ENCODE measurements around the gene SARDH.

DNA sequence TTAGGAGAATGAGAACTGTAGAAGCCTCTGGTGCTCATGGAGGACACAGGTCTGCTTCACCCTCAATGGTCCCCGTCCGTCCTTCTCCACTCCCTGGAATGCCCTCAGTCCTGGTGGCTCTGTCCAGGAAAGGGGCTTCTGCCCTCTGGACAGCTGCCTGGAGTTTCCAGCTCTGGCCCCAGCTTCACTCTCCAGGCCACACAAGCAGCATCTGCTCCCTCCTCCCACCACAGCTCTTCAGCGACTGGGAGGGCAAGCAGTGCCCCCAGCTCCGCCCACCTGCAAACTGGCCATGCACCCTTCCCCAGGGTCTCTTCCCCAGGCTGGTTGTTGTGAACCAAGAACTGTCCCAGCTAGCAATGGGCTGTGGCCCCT is 4.7 kb downstream of the SARDH start:
- TF ChIP-seq, protein P1, sequence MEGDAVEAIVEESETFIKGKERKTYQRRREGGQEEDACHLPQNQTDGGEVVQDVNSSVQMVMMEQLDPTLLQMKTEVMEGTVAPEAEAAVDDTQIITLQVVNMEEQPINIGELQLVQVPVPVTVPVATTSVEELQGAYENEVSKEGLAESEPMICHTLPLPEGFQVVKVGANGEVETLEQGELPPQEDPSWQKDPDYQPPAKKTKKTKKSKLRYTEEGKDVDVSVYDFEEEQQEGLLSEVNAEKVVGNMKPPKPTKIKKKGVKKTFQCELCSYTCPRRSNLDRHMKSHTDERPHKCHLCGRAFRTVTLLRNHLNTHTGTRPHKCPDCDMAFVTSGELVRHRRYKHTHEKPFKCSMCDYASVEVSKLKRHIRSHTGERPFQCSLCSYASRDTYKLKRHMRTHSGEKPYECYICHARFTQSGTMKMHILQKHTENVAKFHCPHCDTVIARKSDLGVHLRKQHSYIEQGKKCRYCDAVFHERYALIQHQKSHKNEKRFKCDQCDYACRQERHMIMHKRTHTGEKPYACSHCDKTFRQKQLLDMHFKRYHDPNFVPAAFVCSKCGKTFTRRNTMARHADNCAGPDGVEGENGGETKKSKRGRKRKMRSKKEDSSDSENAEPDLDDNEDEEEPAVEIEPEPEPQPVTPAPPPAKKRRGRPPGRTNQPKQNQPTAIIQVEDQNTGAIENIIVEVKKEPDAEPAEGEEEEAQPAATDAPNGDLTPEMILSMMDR (IDR thresholded peaks at IDR 0.05; ENCODE audit: low read length), result no peak
- TF ChIP-seq EZH2 (IDR thresholded peaks at IDR 0.05; ENCODE audit: borderline replicate concordance, low read length), result no peak
